ENCODE data around the gene ENPP6.

DNA sequence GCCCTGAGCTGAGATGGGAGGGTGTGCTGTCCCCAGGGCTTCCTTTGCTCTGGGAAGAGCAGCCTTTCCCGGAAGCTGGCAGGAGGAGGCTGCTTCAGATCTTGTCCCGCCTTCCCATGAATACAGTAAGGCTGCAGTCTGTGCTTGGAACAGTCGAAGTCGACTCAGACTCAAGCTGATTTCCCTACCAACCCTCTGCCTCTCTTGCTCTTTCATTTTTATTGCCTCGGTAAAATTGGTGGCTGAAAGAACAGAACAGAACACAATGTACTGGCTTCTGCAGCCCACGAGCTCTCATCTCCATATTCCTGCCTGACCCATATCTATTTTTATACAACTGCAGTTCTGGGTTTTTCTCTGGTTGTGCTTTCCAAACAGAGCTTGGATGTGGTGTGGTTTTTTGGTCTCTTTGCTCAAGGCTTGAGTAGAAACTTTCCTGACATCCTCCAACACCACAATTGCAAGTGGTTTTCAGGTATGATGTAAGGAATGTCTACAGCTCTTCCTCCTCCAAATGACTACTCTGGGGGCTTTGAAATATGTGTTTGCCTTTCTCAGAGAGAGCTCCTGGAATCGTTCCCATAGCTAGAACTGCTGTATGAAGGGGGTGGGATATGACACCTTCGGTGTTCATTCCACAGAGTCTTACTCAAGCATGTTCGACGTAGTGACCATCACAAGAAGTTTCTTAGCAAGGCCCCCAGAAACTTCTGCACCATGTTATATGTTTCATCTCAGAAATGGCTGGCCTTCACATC lies 61.3 kb downstream of the ENPP6 start:
- TF ChIP-seq, protein P1, sequence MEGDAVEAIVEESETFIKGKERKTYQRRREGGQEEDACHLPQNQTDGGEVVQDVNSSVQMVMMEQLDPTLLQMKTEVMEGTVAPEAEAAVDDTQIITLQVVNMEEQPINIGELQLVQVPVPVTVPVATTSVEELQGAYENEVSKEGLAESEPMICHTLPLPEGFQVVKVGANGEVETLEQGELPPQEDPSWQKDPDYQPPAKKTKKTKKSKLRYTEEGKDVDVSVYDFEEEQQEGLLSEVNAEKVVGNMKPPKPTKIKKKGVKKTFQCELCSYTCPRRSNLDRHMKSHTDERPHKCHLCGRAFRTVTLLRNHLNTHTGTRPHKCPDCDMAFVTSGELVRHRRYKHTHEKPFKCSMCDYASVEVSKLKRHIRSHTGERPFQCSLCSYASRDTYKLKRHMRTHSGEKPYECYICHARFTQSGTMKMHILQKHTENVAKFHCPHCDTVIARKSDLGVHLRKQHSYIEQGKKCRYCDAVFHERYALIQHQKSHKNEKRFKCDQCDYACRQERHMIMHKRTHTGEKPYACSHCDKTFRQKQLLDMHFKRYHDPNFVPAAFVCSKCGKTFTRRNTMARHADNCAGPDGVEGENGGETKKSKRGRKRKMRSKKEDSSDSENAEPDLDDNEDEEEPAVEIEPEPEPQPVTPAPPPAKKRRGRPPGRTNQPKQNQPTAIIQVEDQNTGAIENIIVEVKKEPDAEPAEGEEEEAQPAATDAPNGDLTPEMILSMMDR (IDR thresholded peaks at IDR 0.05): no peak
- TF ChIP-seq POLR2A (IDR thresholded peaks at IDR 0.05): no peak
